Measurements from ENCODE around the gene ZIC4. TPM values are rescaled to one million over a fixed set of nuclear protein-coding genes. Genes with fewer than 3 reads are reported as not detected.

The ZIC4 gene
- polyA plus RNA-seq, 1 of the 3 experiments (the other 2 are of a cell fraction), result 1.3 TPM

- Histone ChIP-seq H3F3A (replicated peaks; ENCODE audit: insufficient read depth) (no peaks in the 10 kb centered on the region), H3K27ac (ENCODE audit: low read depth in 2 of 2, low read length in 1 of 2) (no peak overlapping the region), H3K27me3 (ENCODE audit: insufficient read depth) (peaks cover 63% of the 10 kb centered on the region), H3K79me2 (ENCODE audit: insufficient read depth) (no peaks in the 10 kb centered on the region), H3K4me1 (ENCODE audit: control insufficient read depth in 1 of 2, insufficient read depth in 2 of 2, low read depth in 1 of 2, low read length in 1 of 2) (no peaks in the 10 kb centered on the region; a peak in 1 of 4 replicates), H3K9ac (no peak overlapping the region), H3K4me3 (ENCODE audit: low read depth in 2 of 2, low read length in 1 of 2) (no peak overlapping the region), H3K36me3 (replicated peaks in 1 of 2; ENCODE audit: control insufficient read depth in 1 of 2, insufficient read depth in 2 of 2, low read length in 1 of 2) (no peaks in the 10 kb centered on the region), H3K9me2 (no peaks in the 10 kb centered on the region), H4K20me1 (ENCODE audit: insufficient read depth) (no peaks in the 10 kb centered on the region), H3K4me2 (no peak overlapping the region), H2AFZ (ENCODE audit: low read depth) (no peak overlapping the region), H3K9me3 (no peaks in the 10 kb centered on the region)
- TF ChIP-seq RXRA (IDR thresholded peaks at IDR 0.05; ENCODE audit: borderline replicate concordance, low read depth) (no peak), RAD21 (IDR thresholded peaks at IDR 0.05; ENCODE audit: low read length) (no peak), FOXJ3 (CRISPR knock-in tag; IDR thresholded peaks at IDR 0.05) (no peak), REST (IDR thresholded peaks at IDR 0.05; ENCODE audit: low read depth, low read length) (no peak), CTCF (IDR thresholded peaks at IDR 0.05) (no peak), EP300 (IDR thresholded peaks at IDR 0.05; ENCODE audit: borderline replicate concordance in 1 of 2, low read depth in 1 of 2, low read length in 1 of 2) (no peak), JUND (IDR thresholded peaks at IDR 0.05) (no peak), TEAD4 (IDR thresholded peaks at IDR 0.05; ENCODE audit: borderline replicate concordance, insufficient read depth) (no peak), EZH2phosphoT487 (IDR thresholded peaks at IDR 0.05; ENCODE audit: borderline replicate concordance, low read depth) (no peak), YY1 (IDR thresholded peaks at IDR 0.05; ENCODE audit: low read depth) (no peak), GABPA (IDR thresholded peaks at IDR 0.05; ENCODE audit: low read depth) (no peak), SMC3 (IDR thresholded peaks at IDR 0.05; ENCODE audit: low read depth, low read length) (no peak), ELF1 (IDR thresholded peaks at IDR 0.05) (no peak), TAF1 (IDR thresholded peaks at IDR 0.05; ENCODE audit: borderline replicate concordance, low read depth, low read length) (no peak), NFIC (IDR thresholded peaks at IDR 0.05; ENCODE audit: borderline replicate concordance) (no peak), SIN3A (IDR thresholded peaks at IDR 0.05; ENCODE audit: borderline replicate concordance, low read depth, low read length) (no peak), MAX (IDR thresholded peaks at IDR 0.05; ENCODE audit: low read depth) (no peak)
- no peak for DNase-seq
- WGBS (ENCODE audit: low lambda C conversion rate), result 37% methylated on average over 15 of the region's 15 CpGs
- POLR2A ChIA-PET, result no interaction called here
- CTCF ChIA-PET, result no interaction called here
Observed at GRCh38 chr3:147422196-147422595, 15.9 kb upstream of the ZIC4 start.
